Measurements from ENCODE around the gene GON4L. TPM values are rescaled to one million over a fixed set of nuclear protein-coding genes. Genes with fewer than 3 reads are reported as not detected.

The GON4L gene
- total and polyA plus RNA-seq, 2 experiments from 2014 or later, result 45.2 to 93.1 TPM

GRCh38 chr1:155861896-155862295, 4.9 kb upstream of the GON4L start (continued):
- TF ChIP-seq REST (IDR thresholded peaks at IDR 0.05; ENCODE audit: unreplicated experiment) (no peak), STAT1 (IDR thresholded peaks at IDR 0.05; ENCODE audit: unreplicated experiment) (no peak), CREB1 (CRISPR knock-in tag; IDR thresholded peaks at IDR 0.05; ENCODE audit: low read depth) (no peak), ETS1 (IDR thresholded peaks at IDR 0.05) (no peak), NANOG (IDR thresholded peaks at IDR 0.05; ENCODE audit: borderline replicate concordance) (no peak), POLR2AphosphoS5 (IDR thresholded peaks at IDR 0.05; ENCODE audit: low read depth) (no peak), EZH2phosphoT487 (IDR thresholded peaks at IDR 0.05; ENCODE audit: unreplicated experiment) (no peak), ZNF331 (CRISPR knock-in tag; IDR thresholded peaks at IDR 0.05; ENCODE audit: low read depth) (no peak)

GRCh38 chr1:155860970-155861510, 4.0 kb upstream of the GON4L start:
- H3K27ac ChIP-seq (ENCODE audit: low read depth), result peak overlapping the region; percentile 94
- peak overlapping the region; percentile 83 for H3K27ac Mint-ChIP-seq
- no peak for DNase-seq (ENCODE audit: low spot score)
- H3K4me3 Mint-ChIP-seq, result peak overlapping the region; percentile 80
- no peaks in the 10 kb centered on the region for H3K27me3 ChIP-seq (ENCODE audit: insufficient read depth)
- H3K9me3 Mint-ChIP-seq, result no peaks in the 10 kb centered on the region
- H3K27me3 Mint-ChIP-seq (ENCODE audit: insufficient read depth, low read depth, poor library complexity), result peaks cover 14% of the 10 kb centered on the region
- H3K79me2 ChIP-seq (replicated peaks; ENCODE audit: insufficient read depth), result peaks cover 8% of the 10 kb centered on the region
- no peak for ATAC-seq
- no peaks in the 10 kb centered on the region for H4K20me1 ChIP-seq (replicated peaks; ENCODE audit: insufficient read depth)
- no peaks in the 10 kb centered on the region; the same call in 2 of the 3 replicates for H3K36me3 Mint-ChIP-seq (ENCODE audit: low read depth)
- peak overlapping the region; percentile 79 for H3K4me2 ChIP-seq
- peaks cover 6% of the 10 kb centered on the region for H3K4me1 Mint-ChIP-seq
- peaks cover 9% of the 10 kb centered on the region for H3K4me1 ChIP-seq (ENCODE audit: insufficient read depth)
- H3K9me2 ChIP-seq (ENCODE audit: insufficient read depth), result no peaks in the 10 kb centered on the region
- no peaks in the 10 kb centered on the region for H3K36me3 ChIP-seq (ENCODE audit: insufficient read depth)
- H2AFZ ChIP-seq, result peak overlapping the region; percentile 12; the same call in 1 of the 2 replicates
- peaks cover 10% of the 10 kb centered on the region for H3F3A ChIP-seq (replicated peaks; ENCODE audit: low read depth)
- peak overlapping the region; percentile 61 for H3K4me3 ChIP-seq
- no peak for TF ChIP-seq STAT1 (IDR thresholded peaks at IDR 0.05; ENCODE audit: unreplicated experiment)
- no peak for TF ChIP-seq EZH2 (IDR thresholded peaks at IDR 0.05; ENCODE audit: low read depth, unreplicated experiment)
- TF ChIP-seq POLR2AphosphoS5 (IDR thresholded peaks at IDR 0.05; ENCODE audit: low read depth), result no peak
- TF ChIP-seq NANOG (IDR thresholded peaks at IDR 0.05; ENCODE audit: borderline replicate concordance), result no peak
- no peak for TF ChIP-seq ZNF114 (CRISPR knock-in tag; IDR thresholded peaks at IDR 0.05)
- no peak for TF ChIP-seq EZH2phosphoT487 (IDR thresholded peaks at IDR 0.05; ENCODE audit: unreplicated experiment)
- TF ChIP-seq JUNB (IDR thresholded peaks at IDR 0.05; ENCODE audit: unreplicated experiment), result no peak
- no peak for TF ChIP-seq ZNF462 (CRISPR knock-in tag; IDR thresholded peaks at IDR 0.05)
- TF ChIP-seq ETS1 (IDR thresholded peaks at IDR 0.05), result no peak
- TF ChIP-seq ZNF331 (CRISPR knock-in tag; IDR thresholded peaks at IDR 0.05; ENCODE audit: low read depth), result no peak
- no peak for TF ChIP-seq CREB1 (CRISPR knock-in tag; IDR thresholded peaks at IDR 0.05; ENCODE audit: low read depth)
